Panc1 (cell line): ENCODE measurements around the gene TRPM1. TPM values are rescaled to one million over a fixed set of nuclear protein-coding genes. Genes with fewer than 3 reads are reported as not detected.

Source experiments
- ATAC-seq: fragments of 200-7000 bp; cut with Tn5 transposase; 2 replicates; pipeline ENCODE4 v1.9.1; 2020; ENCODE audit warnings: mild to moderate bottlenecking, moderate library complexity
- BruUV-seq: library from RNA; stranded (reverse); fragments of 400-500 nt; replicated peaks from 2 replicates; lab custom pipeline; 2021; lab: Mats Ljungman, UMichigan
- CTCF ChIA-PET: fragments of 300-600 bp; sonication (Branson Sonifier 250); formaldehyde crosslinking; loops from one replicate; lab custom pipeline; 2022; ENCODE audit warnings: antibody characterized with exemption; lab: Charles Lee
- POLR2A ChIA-PET: fragments of 300-600 bp; sonication (Branson Sonifier 250); formaldehyde crosslinking; loops from one replicate; lab custom pipeline; 2022; ENCODE audit warnings: antibody characterized with exemption; lab: Charles Lee
- DNase-seq: peaks from one replicate; pipeline ENCODE4 v3.0.0-alpha.2; 2010; ENCODE audit warnings: low read depth, low spot score
- H3K27ac ChIP-seq: 2 replicates; pipeline ENCODE4 v1.5.1; 2011; ENCODE audit warnings: mild to moderate bottlenecking, low read length, inconsistent platforms
- H3K27me3 ChIP-seq: fragments of 200-500 bp; sonication (Bioruptor generic); 2 replicates; pipeline ENCODE4 v1.6.0; 2014; ENCODE audit warnings: low read length, inconsistent platforms; ENCODE audit not compliant: control insufficient read depth, insufficient read depth
- H3K36me3 ChIP-seq: fragments of 200-500 bp; sonication (Bioruptor generic); 2 replicates; pipeline ENCODE4 v1.5.1; 2014; ENCODE audit warnings: inconsistent platforms, mild to moderate bottlenecking, low read length, moderate library complexity; ENCODE audit not compliant: control insufficient read depth, insufficient read depth
- H3K4me1 ChIP-seq: 2 replicates; pipeline ENCODE4 v1.5.1; 2011; ENCODE audit warnings: inconsistent platforms, mild to moderate bottlenecking, low read length, moderate library complexity; ENCODE audit not compliant: control insufficient read depth, insufficient read depth
- H3K4me3 ChIP-seq, 2 experiments: 2 replicates each; pipeline ENCODE4 v1.5.1; 2011 to 2012; ENCODE audit warnings: low read depth in 2 of 2, low read length in 2 of 2, mild to moderate bottlenecking in 2 of 2, inconsistent platforms in 1 of 2, moderate library complexity in 1 of 2
- H3K9me3 ChIP-seq: fragments of 200-500 bp; sonication (Bioruptor generic); 2 replicates; pipeline ENCODE4 v1.5.1; 2014; ENCODE audit warnings: low read depth, mild to moderate bottlenecking, inconsistent platforms, low read length, moderate library complexity; ENCODE audit not compliant: control insufficient read depth, insufficient read depth
- POLR2AphosphoS5 ChIP-seq: IDR thresholded peaks from 2 replicates; pipeline ENCODE4 v1.6.1; 2012; ENCODE audit warnings: mild to moderate bottlenecking, low read depth, low read length, moderate library complexity
- SIN3A ChIP-seq: IDR thresholded peaks from 2 replicates; pipeline ENCODE4 v1.6.1; 2012; ENCODE audit warnings: low read depth, mild to moderate bottlenecking, low read length, moderate library complexity, borderline replicate concordance; ENCODE audit not compliant: insufficient read depth
- TCF7L2 ChIP-seq: IDR thresholded peaks from 2 replicates; pipeline ENCODE4 v1.6.1; 2011; ENCODE audit warnings: mild to moderate bottlenecking, low read depth, low read length, inconsistent platforms
- in situ Hi-C: cut with HindIII; loops from 2 replicates; pipeline ENCODE4 v1.10.0; 2016; ENCODE audit warnings: low sequenced_read_pairs, low pct_unique_long_range_greater_than_20kb
- intact Hi-C: fragments of 100-400 bp; cut with micrococcal nuclease; formaldehyde crosslinking; loops from one replicate; pipeline ENCODE4 v1.10.0; 2022; ENCODE audit not compliant: unreplicated experiment
- total RNA-seq: library from RNA; stranded (reverse); gene quantifications from one replicate; pipeline ENCODE4 v1.2.1, GENCODE V29; 2021; ENCODE audit not compliant: unreplicated experiment
- TF ChIP-seq, protein P1 (sequence below): fragments of 450-650 bp; IDR thresholded peaks from 2 replicates; pipeline ENCODE4 v1.5.1; 2017; ENCODE audit warnings: mild to moderate bottlenecking
- TF ChIP-seq, protein P2 (sequence below), 2 experiments: IDR thresholded peaks; 2 replicates each; pipeline ENCODE4 v1.6.1; 2011 to 2012; ENCODE audit warnings: low read depth in 2 of 2, control low read depth in 1 of 2, low read length in 1 of 2, mild to moderate bottlenecking in 1 of 2, moderate library complexity in 1 of 2; ENCODE audit not compliant: insufficient read depth in 1 of 2

The TRPM1 gene
- total RNA-seq, 1 experiment from 2014 or later = not detected

DNA sequence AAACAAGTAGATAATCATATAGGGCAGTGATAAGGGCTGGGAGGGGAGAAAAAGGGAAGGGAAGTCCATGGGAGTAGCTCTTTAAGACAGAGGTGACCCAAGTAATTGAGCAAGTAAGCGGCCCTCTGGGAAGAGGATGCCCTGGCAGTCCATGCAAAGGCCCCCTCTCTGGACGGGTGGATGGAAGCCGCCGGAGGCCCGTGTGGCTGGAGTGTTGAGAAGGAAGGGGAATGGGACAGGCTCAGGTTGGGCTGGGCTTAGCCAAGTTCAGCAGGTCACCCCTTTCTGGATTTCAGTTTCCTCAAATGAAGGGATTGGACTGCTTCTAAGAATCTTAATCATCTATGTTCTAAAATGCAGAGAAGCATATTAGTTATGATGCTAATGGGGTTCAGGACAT, 32.4 kb upstream of the TRPM1 start:
- no peak for ATAC-seq
- DNase-seq = no peak
- ChIA-PET CTCF (no interaction called here), POLR2A (no interaction called here)
- no peaks in the 10 kb centered on the region for H3K36me3 ChIP-seq
- TF ChIP-seq POLR2AphosphoS5 (no peak), TCF7L2 (no peak), SIN3A (no peak)
- TF ChIP-seq, protein P1, sequence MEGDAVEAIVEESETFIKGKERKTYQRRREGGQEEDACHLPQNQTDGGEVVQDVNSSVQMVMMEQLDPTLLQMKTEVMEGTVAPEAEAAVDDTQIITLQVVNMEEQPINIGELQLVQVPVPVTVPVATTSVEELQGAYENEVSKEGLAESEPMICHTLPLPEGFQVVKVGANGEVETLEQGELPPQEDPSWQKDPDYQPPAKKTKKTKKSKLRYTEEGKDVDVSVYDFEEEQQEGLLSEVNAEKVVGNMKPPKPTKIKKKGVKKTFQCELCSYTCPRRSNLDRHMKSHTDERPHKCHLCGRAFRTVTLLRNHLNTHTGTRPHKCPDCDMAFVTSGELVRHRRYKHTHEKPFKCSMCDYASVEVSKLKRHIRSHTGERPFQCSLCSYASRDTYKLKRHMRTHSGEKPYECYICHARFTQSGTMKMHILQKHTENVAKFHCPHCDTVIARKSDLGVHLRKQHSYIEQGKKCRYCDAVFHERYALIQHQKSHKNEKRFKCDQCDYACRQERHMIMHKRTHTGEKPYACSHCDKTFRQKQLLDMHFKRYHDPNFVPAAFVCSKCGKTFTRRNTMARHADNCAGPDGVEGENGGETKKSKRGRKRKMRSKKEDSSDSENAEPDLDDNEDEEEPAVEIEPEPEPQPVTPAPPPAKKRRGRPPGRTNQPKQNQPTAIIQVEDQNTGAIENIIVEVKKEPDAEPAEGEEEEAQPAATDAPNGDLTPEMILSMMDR = no peak
- TF ChIP-seq, protein P2, sequence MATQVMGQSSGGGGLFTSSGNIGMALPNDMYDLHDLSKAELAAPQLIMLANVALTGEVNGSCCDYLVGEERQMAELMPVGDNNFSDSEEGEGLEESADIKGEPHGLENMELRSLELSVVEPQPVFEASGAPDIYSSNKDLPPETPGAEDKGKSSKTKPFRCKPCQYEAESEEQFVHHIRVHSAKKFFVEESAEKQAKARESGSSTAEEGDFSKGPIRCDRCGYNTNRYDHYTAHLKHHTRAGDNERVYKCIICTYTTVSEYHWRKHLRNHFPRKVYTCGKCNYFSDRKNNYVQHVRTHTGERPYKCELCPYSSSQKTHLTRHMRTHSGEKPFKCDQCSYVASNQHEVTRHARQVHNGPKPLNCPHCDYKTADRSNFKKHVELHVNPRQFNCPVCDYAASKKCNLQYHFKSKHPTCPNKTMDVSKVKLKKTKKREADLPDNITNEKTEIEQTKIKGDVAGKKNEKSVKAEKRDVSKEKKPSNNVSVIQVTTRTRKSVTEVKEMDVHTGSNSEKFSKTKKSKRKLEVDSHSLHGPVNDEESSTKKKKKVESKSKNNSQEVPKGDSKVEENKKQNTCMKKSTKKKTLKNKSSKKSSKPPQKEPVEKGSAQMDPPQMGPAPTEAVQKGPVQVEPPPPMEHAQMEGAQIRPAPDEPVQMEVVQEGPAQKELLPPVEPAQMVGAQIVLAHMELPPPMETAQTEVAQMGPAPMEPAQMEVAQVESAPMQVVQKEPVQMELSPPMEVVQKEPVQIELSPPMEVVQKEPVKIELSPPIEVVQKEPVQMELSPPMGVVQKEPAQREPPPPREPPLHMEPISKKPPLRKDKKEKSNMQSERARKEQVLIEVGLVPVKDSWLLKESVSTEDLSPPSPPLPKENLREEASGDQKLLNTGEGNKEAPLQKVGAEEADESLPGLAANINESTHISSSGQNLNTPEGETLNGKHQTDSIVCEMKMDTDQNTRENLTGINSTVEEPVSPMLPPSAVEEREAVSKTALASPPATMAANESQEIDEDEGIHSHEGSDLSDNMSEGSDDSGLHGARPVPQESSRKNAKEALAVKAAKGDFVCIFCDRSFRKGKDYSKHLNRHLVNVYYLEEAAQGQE (IDR thresholded peaks at IDR 0.05; ENCODE audit: insufficient read depth in 1 of 2, low read depth in 2 of 2, low read length in 1 of 2) = no peak
- no peaks in the 10 kb centered on the region for H3K4me1 ChIP-seq
- no peak overlapping the region for H3K4me3 ChIP-seq
- no peaks in the 10 kb centered on the region for H3K9me3 ChIP-seq
- no TSS peak for BruUV-seq
- H3K27me3 ChIP-seq = no peaks in the 10 kb centered on the region
- intact Hi-C loops (no loop called here), in situ Hi-C loops (no loop called here)
- no peak overlapping the region for H3K27ac ChIP-seq

DNA sequence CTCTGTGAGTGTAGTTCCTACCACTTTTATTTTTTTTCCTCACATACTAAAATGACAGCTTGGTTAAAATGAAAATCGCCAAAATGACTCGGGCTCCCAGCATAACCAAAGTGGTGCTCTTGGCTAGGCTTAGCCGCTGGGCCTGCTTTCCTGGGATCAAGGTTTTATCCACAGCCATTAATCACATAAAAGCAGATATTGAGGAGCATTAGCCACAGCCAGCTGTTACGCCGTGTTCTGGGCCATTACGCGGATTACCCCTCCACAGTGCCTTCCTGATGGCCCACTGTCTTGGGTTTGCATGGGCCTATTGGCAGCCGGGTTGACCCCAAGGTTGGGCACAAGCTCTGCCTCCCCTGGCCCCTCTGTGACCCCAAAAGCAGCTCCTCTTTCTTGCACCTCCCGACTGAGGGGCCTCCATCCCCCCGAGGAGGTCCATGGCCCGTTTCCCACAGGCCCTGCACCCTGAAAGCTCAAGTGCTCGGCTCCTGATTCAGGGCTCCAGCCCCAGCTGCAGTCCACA, 30.4 kb upstream of the TRPM1 start:
- no TSS peak for BruUV-seq
- DNase-seq (no peak), ATAC-seq (no peak)
- POLR2A ChIA-PET = no interaction called here
- TF ChIP-seq POLR2AphosphoS5 (no peak), SIN3A (no peak), TCF7L2 (no peak)
- TF ChIP-seq, protein P2 (IDR thresholded peaks at IDR 0.05; ENCODE audit: insufficient read depth in 1 of 2, low read depth in 2 of 2, low read length in 1 of 2) = no peak
- TF ChIP-seq, protein P1 = no peak
- no peak overlapping the region for H3K27ac ChIP-seq
- no peaks in the 10 kb centered on the region for H3K36me3 ChIP-seq
- H3K27me3 ChIP-seq = no peaks in the 10 kb centered on the region
- no peak overlapping the region for H3K4me3 ChIP-seq
- CTCF ChIA-PET = no interaction called here
- intact Hi-C loops = no loop called here
- in situ Hi-C loops = no loop called here
- H3K4me1 ChIP-seq = no peaks in the 10 kb centered on the region
- H3K9me3 ChIP-seq = no peaks in the 10 kb centered on the region
